ENCODE data around the gene DAZL. TPM values are rescaled to one million over a fixed set of nuclear protein-coding genes. Genes with fewer than 3 reads are reported as not detected.

DAZL gene
- total RNA-seq, 4 donors from 2014 or later: 0.07 TPM; not detected in 3

DNA sequence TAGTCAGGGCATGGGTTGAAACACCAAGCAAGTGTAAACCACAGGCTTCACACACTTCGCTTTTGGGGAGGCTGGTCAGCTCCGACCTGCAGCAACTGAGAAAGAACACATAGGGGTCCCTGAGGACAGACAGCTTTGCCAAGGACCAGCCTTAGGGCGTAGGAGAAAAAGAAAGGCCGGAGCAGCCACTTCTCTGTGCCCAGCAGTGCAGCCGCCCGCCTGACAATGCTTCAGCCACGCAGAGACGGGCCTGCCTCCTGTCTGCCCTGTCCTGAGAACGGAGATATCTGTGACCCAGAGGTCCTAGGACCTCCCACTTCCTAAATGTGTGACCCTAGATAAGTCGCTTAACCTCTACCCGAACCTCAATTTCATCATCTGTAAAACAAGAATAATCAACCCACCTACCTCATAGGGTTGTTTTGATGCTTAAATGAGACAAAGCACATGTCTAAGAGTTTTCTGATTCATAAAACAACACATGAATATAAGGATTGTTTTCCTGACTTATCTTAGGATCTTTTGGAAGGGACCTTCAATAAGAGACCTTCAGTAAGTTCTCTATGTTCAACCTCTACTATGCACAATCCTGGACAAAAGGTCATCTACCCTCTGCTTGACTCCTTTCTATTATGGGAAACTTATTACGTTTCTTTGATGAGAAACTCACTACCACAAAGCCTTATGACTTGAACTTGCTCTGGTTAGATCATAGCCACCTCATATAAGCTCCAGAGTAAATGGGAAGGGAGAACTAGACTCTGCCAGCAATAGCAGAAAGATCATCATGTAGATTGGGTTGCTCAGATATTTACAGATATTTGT, 58.8 kb downstream of the DAZL start:
- 79 to 82% methylated on average over 12 of the region's 12 CpGs for WGBS, 2 donors
- no peak overlapping the region for H3K4me3 ChIP-seq (ENCODE audit: low read depth, poor library complexity, severe bottlenecking)
- TF ChIP-seq POLR2A (IDR thresholded peaks at IDR 0.05): no peak
- TF ChIP-seq, protein P1, sequence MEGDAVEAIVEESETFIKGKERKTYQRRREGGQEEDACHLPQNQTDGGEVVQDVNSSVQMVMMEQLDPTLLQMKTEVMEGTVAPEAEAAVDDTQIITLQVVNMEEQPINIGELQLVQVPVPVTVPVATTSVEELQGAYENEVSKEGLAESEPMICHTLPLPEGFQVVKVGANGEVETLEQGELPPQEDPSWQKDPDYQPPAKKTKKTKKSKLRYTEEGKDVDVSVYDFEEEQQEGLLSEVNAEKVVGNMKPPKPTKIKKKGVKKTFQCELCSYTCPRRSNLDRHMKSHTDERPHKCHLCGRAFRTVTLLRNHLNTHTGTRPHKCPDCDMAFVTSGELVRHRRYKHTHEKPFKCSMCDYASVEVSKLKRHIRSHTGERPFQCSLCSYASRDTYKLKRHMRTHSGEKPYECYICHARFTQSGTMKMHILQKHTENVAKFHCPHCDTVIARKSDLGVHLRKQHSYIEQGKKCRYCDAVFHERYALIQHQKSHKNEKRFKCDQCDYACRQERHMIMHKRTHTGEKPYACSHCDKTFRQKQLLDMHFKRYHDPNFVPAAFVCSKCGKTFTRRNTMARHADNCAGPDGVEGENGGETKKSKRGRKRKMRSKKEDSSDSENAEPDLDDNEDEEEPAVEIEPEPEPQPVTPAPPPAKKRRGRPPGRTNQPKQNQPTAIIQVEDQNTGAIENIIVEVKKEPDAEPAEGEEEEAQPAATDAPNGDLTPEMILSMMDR (IDR thresholded peaks at IDR 0.05): no peak
- intact Hi-C loops (cut with DNase I; ENCODE audit: low total_unique reads): no loop called here
- DNase-seq (ENCODE audit: low spot score in 2 of 2): no peak

DNA sequence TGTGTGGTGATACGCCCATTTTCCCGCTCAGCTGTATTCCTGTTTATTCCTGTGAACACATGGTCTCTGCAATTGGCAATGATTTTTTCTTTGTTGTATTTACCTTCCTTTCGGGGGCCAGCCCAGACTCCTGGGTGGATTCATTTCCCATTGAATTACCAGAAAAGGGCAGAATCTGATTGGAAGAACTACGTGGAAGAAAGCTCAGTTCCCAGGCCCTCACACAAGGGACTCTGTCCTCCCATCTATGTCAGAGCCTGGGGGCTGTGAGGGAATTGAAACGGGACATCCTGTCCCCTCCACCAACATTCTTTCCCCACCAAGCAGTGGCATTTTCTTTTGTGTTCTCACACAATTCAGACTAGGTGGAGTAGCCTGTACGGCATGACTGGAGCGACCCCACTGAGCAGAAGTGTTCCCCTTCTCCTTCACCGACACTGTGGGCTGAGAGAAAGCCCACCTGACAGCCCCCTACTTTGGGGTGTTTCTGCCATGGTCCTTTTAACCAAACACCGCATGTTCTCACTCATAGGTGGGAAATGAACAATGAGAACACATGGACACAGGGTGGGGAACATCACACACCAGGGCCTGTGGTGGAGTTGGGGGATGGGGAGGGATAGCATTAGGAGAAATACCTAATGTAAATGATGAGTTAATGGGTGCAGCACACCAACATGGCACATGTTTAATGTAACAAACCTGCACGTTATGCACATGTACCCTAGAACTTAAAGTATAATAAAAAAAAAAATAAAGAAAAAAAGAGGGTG, 59.6 kb downstream of the DAZL start:
- WGBS, 2 donors: 77 to 81% methylated on average over 10 of the region's 10 CpGs
- intact Hi-C loops (cut with DNase I; ENCODE audit: low total_unique reads): no loop called here
- TF ChIP-seq POLR2A (IDR thresholded peaks at IDR 0.05): no peak
- TF ChIP-seq, protein P1 (IDR thresholded peaks at IDR 0.05): no peak

DNA sequence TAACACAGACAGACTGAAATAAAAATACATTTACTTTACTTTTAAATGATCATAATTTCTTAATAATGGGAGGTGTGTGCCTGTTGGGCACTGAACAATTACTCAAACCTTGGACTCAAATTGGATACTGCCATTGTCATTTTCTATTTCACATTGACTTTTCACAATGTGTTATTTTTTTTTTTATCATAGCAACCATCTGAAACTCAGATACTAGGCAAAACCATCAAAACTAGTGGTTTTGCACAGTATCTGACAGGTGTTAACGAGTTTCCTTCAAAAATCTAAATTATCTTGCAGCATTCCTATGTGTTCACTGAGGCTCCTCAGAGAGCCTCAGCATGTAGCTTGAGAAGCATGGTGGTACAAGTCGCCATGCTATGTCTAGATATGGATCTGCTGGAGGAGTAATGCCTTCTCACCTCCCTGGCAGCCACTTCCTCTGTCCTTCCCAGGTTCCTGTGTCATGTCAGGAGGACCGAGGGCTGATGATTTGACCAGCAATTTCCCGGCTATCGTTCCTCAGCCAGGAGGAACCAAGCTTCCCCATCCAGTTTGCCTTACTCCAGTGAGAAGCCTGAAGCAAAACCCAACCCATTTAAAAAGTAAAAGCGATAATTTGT, 61.9 kb downstream of the DAZL start:
- H3K4me3 ChIP-seq (ENCODE audit: low read depth, poor library complexity, severe bottlenecking): no peak overlapping the region
- no peak for TF ChIP-seq POLR2A (IDR thresholded peaks at IDR 0.05)
- TF ChIP-seq, protein P1 (IDR thresholded peaks at IDR 0.05): no peak
- no peak for DNase-seq (ENCODE audit: low spot score in 2 of 2)
- WGBS, 2 donors: 82 to 84% methylated on average over 6 of the region's 6 CpGs
- intact Hi-C loops (cut with DNase I; ENCODE audit: low total_unique reads): no loop called here

More for the DNA sequence above, 59.6 kb downstream of the DAZL start:
- DNase-seq (ENCODE audit: low spot score in 2 of 2): no peak
- H3K4me3 ChIP-seq (ENCODE audit: low read depth, poor library complexity, severe bottlenecking): no peak overlapping the region

DNA sequence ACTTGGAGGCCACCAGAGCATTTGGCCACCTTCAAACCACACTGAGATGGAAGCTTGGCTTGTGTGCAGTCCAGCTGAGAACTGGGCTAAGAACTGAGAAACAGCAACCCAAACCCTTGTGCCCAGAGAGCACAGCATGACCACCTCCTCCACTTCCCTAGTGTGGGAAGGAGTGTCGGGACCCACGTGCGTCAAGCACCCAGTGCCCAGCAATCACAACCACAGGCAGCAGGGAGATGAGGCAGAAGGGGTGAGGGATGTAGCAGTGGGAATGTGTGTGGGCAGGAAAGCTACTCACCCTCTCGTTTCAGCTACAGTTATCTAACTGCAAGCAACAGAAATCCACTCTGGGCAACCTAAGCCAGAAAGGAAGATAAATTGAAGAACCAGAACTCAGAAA, 66.7 kb downstream of the DAZL start:
- no peak for TF ChIP-seq POLR2A (IDR thresholded peaks at IDR 0.05)
- TF ChIP-seq, protein P1 (IDR thresholded peaks at IDR 0.05): no peak
- 65 to 77% methylated on average over 4 of the region's 4 CpGs for WGBS, 2 donors
- DNase-seq (ENCODE audit: low spot score in 2 of 2): no peak
- intact Hi-C loops (cut with DNase I; ENCODE audit: low total_unique reads): no loop called here
- H3K4me3 ChIP-seq (ENCODE audit: low read depth, poor library complexity, severe bottlenecking): no peak overlapping the region

DNA sequence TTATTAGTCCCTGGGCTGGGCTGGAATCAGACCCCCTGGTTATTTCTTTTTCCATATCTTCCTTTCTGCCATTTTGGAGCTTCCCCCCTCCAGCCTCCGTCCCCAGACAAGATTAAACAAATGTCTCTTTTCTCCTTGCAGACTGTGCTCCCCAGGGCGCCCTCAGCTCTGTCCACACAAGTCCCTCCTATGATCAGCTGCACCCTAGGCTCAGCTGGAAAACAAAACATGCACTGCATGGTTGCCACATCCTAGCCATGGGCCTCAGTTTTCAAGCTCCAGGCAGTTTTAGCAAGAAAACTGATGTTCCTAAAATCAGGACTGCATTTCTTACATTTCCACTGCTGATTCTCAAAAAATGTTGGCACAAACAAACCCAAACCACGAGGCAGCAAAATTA, 68.2 kb downstream of the DAZL start:
- no peak for TF ChIP-seq POLR2A (IDR thresholded peaks at IDR 0.05)
- TF ChIP-seq, protein P1 (IDR thresholded peaks at IDR 0.05): no peak
- WGBS, 2 donors: 41 to 69% methylated on average over 3 of the region's 3 CpGs
- intact Hi-C loops (cut with DNase I; ENCODE audit: low total_unique reads): no loop called here

More for the DNA sequence above, 68.2 kb downstream of the DAZL start:
- no peak for DNase-seq (ENCODE audit: low spot score in 2 of 2)
- no peak overlapping the region for H3K4me3 ChIP-seq (ENCODE audit: low read depth, poor library complexity, severe bottlenecking)

Other genes starting within 250 kb of the DAZL start
- gene RFTN1, start 91.7 kb downstream of the DAZL start, total RNA-seq: 10 to 100 TPM; 11.2 to 39.5 (median 25.6) TPM

All from lower leg skin (tissue), 4 donors.